HepG2 (cell line): ENCODE data around the gene CCDC93. TPM values are rescaled to one million over a fixed set of nuclear protein-coding genes. Genes with fewer than 3 reads are reported as not detected.

ENCODE experiments used
- ATF7-NPFF ChIP-seq: sonication (generic); formaldehyde crosslinking; IDR thresholded peaks from 2 replicates; pipeline ENCODE4 v1.8.1; 2023; ENCODE audit warnings: mild to moderate bottlenecking, low read depth, missing genetic modification reagents, moderate library complexity
- DPF2 ChIP-seq: sonication (generic); formaldehyde crosslinking; IDR thresholded peaks from 2 replicates; pipeline ENCODE4 v1.4.0; 2020; ENCODE audit warnings: mild to moderate bottlenecking, low read depth, missing genetic modification reagents, borderline replicate concordance
- GMEB1 ChIP-seq: sonication (generic); formaldehyde crosslinking; IDR thresholded peaks from 2 replicates; pipeline ENCODE4 v1.5.1; 2020; ENCODE audit warnings: missing genetic modification reagents, mild to moderate bottlenecking, borderline replicate concordance
- POGZ ChIP-seq: sonication (generic); formaldehyde crosslinking; IDR thresholded peaks from 2 replicates; pipeline ENCODE4 v1.4.0; 2020; ENCODE audit warnings: mild to moderate bottlenecking, missing genetic modification reagents
- RARG ChIP-seq: sonication (generic); formaldehyde crosslinking; IDR thresholded peaks from 2 replicates; pipeline ENCODE4 v1.4.0; 2020; ENCODE audit warnings: low read depth, mild to moderate bottlenecking, missing genetic modification reagents
- SP2 ChIP-seq: sonication (generic); formaldehyde crosslinking; IDR thresholded peaks from 2 replicates; pipeline ENCODE4 v1.5.1; 2020; ENCODE audit warnings: mild to moderate bottlenecking, missing genetic modification reagents
- ZNF10 ChIP-seq: sonication (generic); formaldehyde crosslinking; IDR thresholded peaks from 2 replicates; pipeline ENCODE4 v1.4.0; 2020; ENCODE audit warnings: mild to moderate bottlenecking, low read depth, missing genetic modification reagents, borderline replicate concordance
- ZNF180 ChIP-seq: sonication (generic); formaldehyde crosslinking; IDR thresholded peaks from 2 replicates; pipeline ENCODE4 v1.4.0; 2020; ENCODE audit warnings: low read depth, missing genetic modification reagents, borderline replicate concordance
- ZNF318 ChIP-seq: sonication (generic); formaldehyde crosslinking; IDR thresholded peaks from 2 replicates; pipeline ENCODE4 v1.4.0; 2020; ENCODE audit warnings: mild to moderate bottlenecking, missing genetic modification reagents
- ZNF367 ChIP-seq: sonication (generic); formaldehyde crosslinking; IDR thresholded peaks from 2 replicates; pipeline ENCODE4 v1.4.0; 2020; ENCODE audit warnings: missing genetic modification reagents, borderline replicate concordance
- polyA plus RNA-seq, 8 experiments: library from polyadenylated mRNA; depleted of rRNA in 3 of 8; stranded (reverse) in 7 of 8; unstranded in 1 of 8; fragments of >200 nt; fragmentation: Illumina TruSeq in 4 of 8; extraction: Trizol in 4 of 8; gene quantifications; 2 replicates each; pipeline versions ENCODE4 v1.2.1 to v1.2.3, GENCODE V29; 2011 to 2016; ENCODE audit warnings: low read depth in 4 of 8, missing spikeins in 1 of 8, mixed read lengths in 1 of 8; ENCODE audit not compliant: insufficient read depth in 1 of 8
- total RNA-seq, 5 experiments: library from RNA; depleted of rRNA; stranded (reverse); fragments of >200 nt; fragmentation: Illumina TruSeq; extraction: Trizol; gene quantifications; 2 replicates each; pipeline ENCODE4 v1.2.3, GENCODE V29; 2016; ENCODE audit warnings: low read depth in 1 of 5

Gene CCDC93
- total and polyA plus RNA-seq, 2 of the 13 experiments (the other 11 are each of a cell fraction or from before 2014, with no cell fraction given), result 37.2 to 53.2 TPM

DNA sequence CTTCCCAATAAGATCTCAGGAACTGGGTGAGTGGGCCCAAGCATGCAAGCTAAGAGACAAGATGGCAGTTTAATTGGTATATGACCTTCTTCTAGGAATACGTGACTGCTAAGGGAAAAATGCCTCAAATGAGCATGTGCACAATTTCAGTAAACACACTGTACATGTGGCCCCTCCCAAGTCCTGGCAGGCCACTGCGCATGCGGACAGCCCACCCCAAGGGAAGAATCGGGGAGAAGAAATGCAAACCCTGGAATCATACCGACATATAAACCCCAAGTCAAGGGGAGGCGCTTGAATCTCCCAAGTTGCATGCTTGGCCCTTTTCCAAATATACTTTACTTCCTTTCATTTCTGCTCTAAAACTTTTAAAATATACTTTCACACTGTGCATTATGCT is 15.2 kb upstream of the CCDC93 start (continued):
- no peak for TF ChIP-seq ZNF180
- TF ChIP-seq RARG (CRISPR knock-in tag), result no peak
- TF ChIP-seq ATF7-NPFF, result no peak
- no peak for TF ChIP-seq ZNF318 (CRISPR knock-in tag)
- no peak for TF ChIP-seq SP2 (CRISPR knock-in tag)
- no peak for TF ChIP-seq POGZ (CRISPR knock-in tag)
- TF ChIP-seq ZNF367, result no peak
- no peak for TF ChIP-seq GMEB1
- TF ChIP-seq ZNF10, result no peak
- no peak for TF ChIP-seq DPF2 (CRISPR knock-in tag)
